Left cardiac atrium (tissue), 4 donors: Measurements from ENCODE around the gene MUC13. TPM values are rescaled to one million over a fixed set of nuclear protein-coding genes. Genes with fewer than 3 reads are reported as not detected.

ENCODE experiments used
- ATAC-seq, 2 donors: fragments of 200-7000 bp; cut with Tn5 transposase; one replicate each; pipeline ENCODE4 v1.9.1; 2020; ENCODE audit warnings: mild to moderate bottlenecking in 2 of 2, moderate library complexity in 2 of 2
- DNase-seq: peaks from one replicate; pipeline ENCODE4 v3.0.0-alpha.2; 2020
- intact Hi-C, 2 donors: fragments of 100-400 bp; cut with DNase I; formaldehyde crosslinking; loops; one replicate each; pipeline versions ENCODE4 v1.14.1 to v1.15.1; 2022 to 2023
- total RNA-seq, 2 donors: library from RNA; stranded (reverse); fragmentation: NEBNext Ultra II Directional; extraction: Animal tissue kit (Norgen Biotek cat#: 25700); gene quantifications; one replicate each; pipeline ENCODE4 v1.2.1, GENCODE V29; 2021
- donor health status: DM: no; HTN: yes; CAD: no.
- donor health status: DM: no; HTN: yes; CAD: no; lungs with severe emphysema.
- donor health status: DM: yes; HTN: yes; CAD: no.
- donor health status: Dilated cardiomyopathy.

Gene MUC13
- total RNA-seq, 2 donors from 2014 or later = not detected

- ATAC-seq (peak; percentile 72 to 73), DNase-seq (peak; percentile 28)
- intact Hi-C loops = no loop called here
Measured at GRCh38 chr3:124916837-124917409, 17.6 kb downstream of the MUC13 start.

- no peak for ATAC-seq
- no peak for DNase-seq
- intact Hi-C loops = no loop called here
Measured at GRCh38 chr3:124915254-124915653, 19.3 kb downstream of the MUC13 start.

GRCh38 chr3:124907957-124908356 is 26.6 kb downstream of the MUC13 start:
- intact Hi-C loops = no loop called here

GRCh38 chr3:124904835-124905492 is 29.6 kb downstream of the MUC13 start:
- intact Hi-C loops = no loop called here
- DNase-seq (no peak), ATAC-seq (no peak)

More at GRCh38 chr3:124907957-124908356, 26.6 kb downstream of the MUC13 start:
- ATAC-seq = no peak
- no peak for DNase-seq

GRCh38 chr3:124903896-124904834 is 30.4 kb downstream of the MUC13 start:
- ATAC-seq = no peak
- no peak for DNase-seq
- intact Hi-C loops = no loop called here

- ATAC-seq (no peak), DNase-seq (no peak)
- intact Hi-C loops = no loop called here
Measured at GRCh38 chr3:124896824-124897526, 37.6 kb downstream of the MUC13 start.

- DNase-seq (no peak), ATAC-seq (no peak)
- intact Hi-C loops = no loop called here
Measured at GRCh38 chr3:124895756-124896155, 38.8 kb downstream of the MUC13 start.

GRCh38 chr3:124893526-124893925 is 41.0 kb downstream of the MUC13 start:
- intact Hi-C loops = no loop called here
- no peak for ATAC-seq

GRCh38 chr3:124890573-124891190 is 43.9 kb downstream of the MUC13 start:
- intact Hi-C loops = no loop called here

More at GRCh38 chr3:124893526-124893925, 41.0 kb downstream of the MUC13 start:
- no peak for DNase-seq

GRCh38 chr3:124888482-124889441 is 45.8 kb downstream of the MUC13 start:
- intact Hi-C loops = loop anchor here in 1 of 2 donors (10.0 kb wide), 1 partner anchor 54 kb away; no protein-coding TSS in a partner anchor
- ATAC-seq = no peak
- no peak for DNase-seq

More at GRCh38 chr3:124890573-124891190, 43.9 kb downstream of the MUC13 start:
- ATAC-seq (no peak), DNase-seq (no peak)

GRCh38 chr3:124887932-124888298 is 46.6 kb downstream of the MUC13 start:
- intact Hi-C loops = loop anchor here in 1 of 2 donors (10.0 kb wide), 1 partner anchor 53 kb away; no protein-coding TSS in a partner anchor
- ATAC-seq = no peak
- no peak for DNase-seq

GRCh38 chr3:124887177-124887931 is 47.2 kb downstream of the MUC13 start, which contains the start of gene ITGB5:
Gene ITGB5 (minus strand): TSS chr3:124887365. CDS start chr3:124887000, 365 bp downstream.
- intact Hi-C loops = loop anchor here in 1 of 2 donors (10.0 kb wide), 1 partner anchor 53 kb away; no protein-coding TSS in a partner anchor
- ATAC-seq (peak; percentile 88 to 95), DNase-seq (peak; percentile 82)

GRCh38 chr3:124886168-124887056 is 48.1 kb downstream of the MUC13 start:
- intact Hi-C loops = loop anchor here in 1 of 2 donors (10.0 kb wide), 1 partner anchor 52 kb away; no protein-coding TSS in a partner anchor
- DNase-seq (peak; percentile 57), ATAC-seq (peak; percentile 54 to 65)

GRCh38 chr3:124885466-124886167 is 48.9 kb downstream of the MUC13 start:
- DNase-seq (peak; percentile 28), ATAC-seq (no peak)
- intact Hi-C loops = loop anchor here in 1 of 2 donors (10.0 kb wide), 1 partner anchor 51 kb away; no protein-coding TSS in a partner anchor
